ENCODE results near the gene ANKS1B.

Gene ANKS1B

DNA sequence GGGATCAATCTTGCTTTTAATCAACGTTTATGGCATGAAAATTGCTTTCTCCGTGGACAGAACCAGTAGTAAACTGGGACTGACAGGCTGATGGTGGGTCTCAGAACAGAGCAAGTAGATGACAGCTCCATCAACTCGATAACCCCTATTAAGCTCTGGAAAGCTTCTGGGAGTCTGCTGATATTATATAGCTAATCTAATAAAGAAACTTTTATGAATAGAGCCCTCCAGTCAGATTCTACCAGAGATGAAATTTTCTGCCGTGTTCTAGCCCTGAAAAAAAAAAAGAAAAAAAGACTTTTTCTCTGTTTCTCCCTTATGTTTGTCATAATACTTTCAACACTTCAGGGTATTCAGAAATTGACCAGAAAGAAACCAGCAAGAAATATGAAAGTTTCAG, 1168.0 kb downstream of the ANKS1B start:
- no peak overlapping the region for H3K4me3 ChIP-seq (ENCODE audit: low read depth, low read length)
- H3K36me3 ChIP-seq: no peaks in the 10 kb centered on the region
- no peaks in the 10 kb centered on the region for H3K9me3 ChIP-seq
- TF ChIP-seq, protein P1, sequence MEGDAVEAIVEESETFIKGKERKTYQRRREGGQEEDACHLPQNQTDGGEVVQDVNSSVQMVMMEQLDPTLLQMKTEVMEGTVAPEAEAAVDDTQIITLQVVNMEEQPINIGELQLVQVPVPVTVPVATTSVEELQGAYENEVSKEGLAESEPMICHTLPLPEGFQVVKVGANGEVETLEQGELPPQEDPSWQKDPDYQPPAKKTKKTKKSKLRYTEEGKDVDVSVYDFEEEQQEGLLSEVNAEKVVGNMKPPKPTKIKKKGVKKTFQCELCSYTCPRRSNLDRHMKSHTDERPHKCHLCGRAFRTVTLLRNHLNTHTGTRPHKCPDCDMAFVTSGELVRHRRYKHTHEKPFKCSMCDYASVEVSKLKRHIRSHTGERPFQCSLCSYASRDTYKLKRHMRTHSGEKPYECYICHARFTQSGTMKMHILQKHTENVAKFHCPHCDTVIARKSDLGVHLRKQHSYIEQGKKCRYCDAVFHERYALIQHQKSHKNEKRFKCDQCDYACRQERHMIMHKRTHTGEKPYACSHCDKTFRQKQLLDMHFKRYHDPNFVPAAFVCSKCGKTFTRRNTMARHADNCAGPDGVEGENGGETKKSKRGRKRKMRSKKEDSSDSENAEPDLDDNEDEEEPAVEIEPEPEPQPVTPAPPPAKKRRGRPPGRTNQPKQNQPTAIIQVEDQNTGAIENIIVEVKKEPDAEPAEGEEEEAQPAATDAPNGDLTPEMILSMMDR (IDR thresholded peaks at IDR 0.05; ENCODE audit: low read depth, low read length): no peak
- no peaks in the 10 kb centered on the region for H3K4me1 ChIP-seq
- H3K27me3 ChIP-seq: peaks cover 6% of the 10 kb centered on the region
- DNase-seq: no peak

DNA sequence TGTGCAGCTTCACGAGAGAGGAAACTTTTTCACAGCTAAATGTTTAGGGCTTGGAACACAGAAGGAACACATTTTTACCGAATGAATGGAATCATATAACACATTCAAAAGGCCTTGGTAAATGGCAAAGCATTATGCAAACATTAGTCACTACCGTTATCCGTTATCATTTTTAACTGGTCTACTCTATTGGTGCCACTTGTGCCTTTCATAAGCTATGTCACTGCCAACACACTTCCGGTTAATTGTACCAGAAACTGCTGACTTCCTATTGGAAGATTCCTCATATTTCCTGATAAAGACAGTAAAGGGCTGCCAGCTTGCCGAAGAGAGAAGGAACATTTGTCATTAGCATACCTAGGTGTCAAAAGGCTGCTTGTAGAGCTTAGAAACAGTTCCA, 1170.5 kb downstream of the ANKS1B start:
- no peaks in the 10 kb centered on the region for H3K36me3 ChIP-seq
- H3K4me3 ChIP-seq (ENCODE audit: low read depth, low read length): no peak overlapping the region
- no peaks in the 10 kb centered on the region for H3K9me3 ChIP-seq
- DNase-seq: no peak
- TF ChIP-seq, protein P1 (IDR thresholded peaks at IDR 0.05; ENCODE audit: low read depth, low read length): no peak
- peaks cover 16% of the 10 kb centered on the region for H3K27me3 ChIP-seq
- no peaks in the 10 kb centered on the region for H3K4me1 ChIP-seq

DNA sequence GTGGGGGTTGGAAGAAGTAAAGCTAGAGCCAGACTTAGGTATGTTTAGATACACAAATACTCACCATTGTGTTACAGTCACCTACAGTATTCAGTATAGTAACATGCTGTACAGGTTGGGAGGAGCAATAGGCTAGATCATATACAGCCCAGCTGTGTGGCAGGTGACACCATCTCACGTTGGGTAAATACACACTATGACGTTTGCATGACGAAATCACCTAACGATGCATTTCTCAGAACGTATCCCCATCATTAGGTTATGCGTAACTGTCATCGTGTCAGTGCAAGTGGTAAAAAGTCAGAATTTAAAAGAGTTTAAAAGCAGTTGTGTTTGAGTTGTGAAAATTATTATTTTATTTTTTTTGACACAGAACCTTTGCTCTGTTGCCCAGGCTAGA, 1172.5 kb downstream of the ANKS1B start:
- H3K9me3 ChIP-seq: no peaks in the 10 kb centered on the region
- H3K4me3 ChIP-seq (ENCODE audit: low read depth, low read length): no peak overlapping the region
- H3K4me1 ChIP-seq: no peaks in the 10 kb centered on the region
- no peaks in the 10 kb centered on the region for H3K36me3 ChIP-seq
- peaks cover 16% of the 10 kb centered on the region for H3K27me3 ChIP-seq
- no peak for DNase-seq
- TF ChIP-seq, protein P1 (IDR thresholded peaks at IDR 0.05; ENCODE audit: low read depth, low read length): no peak

DNA sequence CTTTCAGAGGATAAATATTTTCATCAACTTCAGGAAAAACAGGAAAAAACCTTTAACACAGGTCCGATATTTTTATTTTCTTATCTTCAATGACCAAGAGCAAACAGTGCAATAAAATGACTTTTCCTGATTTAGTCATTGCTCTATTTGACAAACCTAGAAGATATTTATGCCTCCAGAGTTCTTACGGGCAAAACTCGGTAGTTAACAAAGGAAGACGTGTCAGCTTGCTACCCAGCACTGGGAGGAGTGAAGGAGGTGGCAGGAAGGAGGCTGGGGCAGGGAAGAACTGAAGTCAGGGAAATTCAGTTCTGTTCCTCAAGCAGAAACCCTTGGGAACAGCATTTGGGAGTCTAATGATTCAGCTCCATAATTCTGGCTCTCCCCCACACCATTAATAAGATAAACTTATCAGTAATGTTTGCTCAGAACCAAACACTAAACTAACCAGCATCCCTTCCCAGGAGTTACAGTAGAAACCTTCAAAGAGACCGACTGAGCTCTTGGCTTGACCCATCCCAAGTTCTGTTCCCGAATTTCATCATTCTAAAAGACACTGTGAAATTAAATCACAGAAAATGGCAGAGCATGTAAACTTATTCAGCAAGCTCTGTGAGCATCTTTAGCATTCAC, 1176.4 kb downstream of the ANKS1B start:
- Histone ChIP-seq H3K9me3 (no peaks in the 10 kb centered on the region; the same call in 1 of the 2 replicates), H3K4me1 (no peaks in the 10 kb centered on the region), H3K36me3 (no peaks in the 10 kb centered on the region), H3K27me3 (peaks cover 16% of the 10 kb centered on the region; the same call in 1 of the 2 replicates), H3K4me3 (ENCODE audit: low read depth, low read length) (no peak overlapping the region)
- DNase-seq: no peak
- TF ChIP-seq, protein P1 (IDR thresholded peaks at IDR 0.05; ENCODE audit: low read depth, low read length): no peak

DNA sequence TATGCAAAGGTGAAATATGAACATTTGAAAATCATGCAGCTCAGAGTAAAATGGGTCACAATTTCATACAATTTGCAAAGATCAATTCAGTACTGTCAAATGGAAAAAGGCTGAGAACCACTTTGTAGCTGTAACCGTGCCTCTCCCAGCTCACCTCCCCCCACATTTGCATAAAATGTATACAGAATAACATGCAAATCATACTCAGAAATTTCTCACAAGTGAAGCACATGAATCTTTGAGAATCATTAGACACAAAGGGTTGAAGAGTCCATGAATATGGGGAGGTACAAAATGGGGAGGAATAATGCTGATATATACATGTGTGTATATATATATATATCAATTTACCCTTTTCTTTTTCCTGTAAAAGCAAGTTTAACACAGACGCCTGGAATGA, 1177.5 kb downstream of the ANKS1B start:
- H3K27me3 ChIP-seq: peaks cover 16% of the 10 kb centered on the region; the same call in 1 of the 2 replicates
- H3K36me3 ChIP-seq: no peaks in the 10 kb centered on the region
- no peak for DNase-seq
- no peaks in the 10 kb centered on the region; the same call in 1 of the 2 replicates for H3K9me3 ChIP-seq
- H3K4me3 ChIP-seq (ENCODE audit: low read depth, low read length): no peak overlapping the region
- H3K4me1 ChIP-seq: no peaks in the 10 kb centered on the region
- TF ChIP-seq, protein P1 (IDR thresholded peaks at IDR 0.05; ENCODE audit: low read depth, low read length): no peak

DNA sequence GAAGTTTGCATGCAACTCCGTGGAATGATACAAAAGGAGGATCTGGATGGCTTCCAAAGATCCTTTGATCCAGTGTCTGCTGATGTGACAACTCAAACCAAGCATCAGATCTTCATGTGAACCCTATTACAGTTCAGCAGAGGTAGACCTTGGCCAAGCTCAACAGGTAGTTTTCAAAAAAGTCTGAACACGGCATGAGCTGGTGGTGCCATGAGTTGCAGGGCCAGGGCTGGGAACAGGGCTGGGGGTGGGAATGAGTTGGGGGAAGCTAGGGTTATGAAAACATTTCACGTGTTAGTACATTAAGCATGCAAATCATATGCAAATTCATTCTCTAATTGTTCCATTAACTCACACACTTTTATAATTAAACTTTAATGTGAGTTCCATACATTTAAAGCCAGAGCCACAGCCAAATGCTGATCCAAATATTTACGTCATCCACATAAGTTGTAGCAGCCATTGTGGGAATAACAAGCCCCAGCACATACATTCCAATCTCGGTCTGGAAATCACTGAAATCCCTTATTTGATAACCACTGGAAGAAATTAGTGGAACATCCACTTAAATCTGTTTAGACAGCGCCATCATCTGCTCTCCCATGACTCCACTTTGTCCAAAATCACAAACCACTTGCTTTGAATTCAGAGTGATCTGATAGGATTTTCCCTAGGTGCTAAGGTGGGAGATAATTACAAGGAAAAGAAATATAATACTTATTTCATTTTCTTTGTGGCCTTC, 1181.1 kb downstream of the ANKS1B start:
- no peak for DNase-seq
- Histone ChIP-seq H3K9me3 (no peaks in the 10 kb centered on the region; the same call in 1 of the 2 replicates), H3K27me3 (peaks cover 9% of the 10 kb centered on the region; the same call in 1 of the 2 replicates), H3K36me3 (no peaks in the 10 kb centered on the region), H3K4me3 (ENCODE audit: low read depth, low read length) (no peak overlapping the region), H3K4me1 (no peaks in the 10 kb centered on the region)
- TF ChIP-seq, protein P1 (IDR thresholded peaks at IDR 0.05; ENCODE audit: low read depth, low read length): no peak
